H9 (cell line): ENCODE results near the gene VNN1. TPM values are rescaled to one million over a fixed set of nuclear protein-coding genes. Genes with fewer than 3 reads are reported as not detected.

Experiments used
- DNase-seq: peaks from one replicate; pipeline ENCODE4 v3.0.0-alpha.2; 2017
- H2AFZ ChIP-seq: one replicate; pipeline ENCODE4 v1.6.1; 2013; ENCODE audit warnings: mild to moderate bottlenecking, low read length, control low read depth, moderate library complexity
- H2AK5ac ChIP-seq: 2 replicates; pipeline ENCODE4 v1.6.1; 2013; ENCODE audit warnings: low read length, control low read depth, mixed read lengths; ENCODE audit not compliant: insufficient read length
- H2BK120ac ChIP-seq: one replicate; pipeline ENCODE4 v1.6.1; 2013; ENCODE audit warnings: low read depth, mild to moderate bottlenecking, low read length, control low read depth, inconsistent platforms; ENCODE audit not compliant: poor library complexity, severe bottlenecking
- H2BK12ac ChIP-seq: 2 replicates; pipeline ENCODE4 v1.6.1; 2013; ENCODE audit warnings: low read length, control low read depth, mixed read lengths, low read depth; ENCODE audit not compliant: insufficient read length
- H2BK15ac ChIP-seq: 2 replicates; pipeline ENCODE4 v1.6.1; 2013; ENCODE audit warnings: low read depth, low read length, control low read depth
- H2BK20ac ChIP-seq: one replicate; pipeline ENCODE4 v1.6.1; 2013; ENCODE audit warnings: low read depth, mild to moderate bottlenecking, low read length, control low read depth, inconsistent platforms; ENCODE audit not compliant: poor library complexity, severe bottlenecking
- H2BK5ac ChIP-seq: 2 replicates; pipeline ENCODE4 v1.6.1; 2013; ENCODE audit warnings: low read length, control low read depth, mixed read lengths; ENCODE audit not compliant: insufficient read length
- H3K14ac ChIP-seq: 2 replicates; pipeline ENCODE4 v1.6.1; 2013; ENCODE audit warnings: low read length, control low read depth; ENCODE audit not compliant: insufficient read depth
- H3K18ac ChIP-seq: 2 replicates; pipeline ENCODE4 v1.6.1; 2013; ENCODE audit warnings: low read depth, mild to moderate bottlenecking, mixed read lengths, low read length, control low read depth; ENCODE audit not compliant: insufficient read length
- H3K23ac ChIP-seq: 2 replicates; pipeline ENCODE4 v1.6.1; 2013; ENCODE audit warnings: low read length, control low read depth, mixed read lengths, low read depth; ENCODE audit not compliant: insufficient read length
- H3K23me2 ChIP-seq: 2 replicates; pipeline ENCODE4 v1.6.1; 2013; ENCODE audit warnings: low read depth, mild to moderate bottlenecking, mixed read lengths, low read length, control low read depth; ENCODE audit not compliant: insufficient read length, poor library complexity, severe bottlenecking
- H3K27ac ChIP-seq: 2 replicates; pipeline ENCODE4 v1.5.1; 2013; ENCODE audit warnings: low read length, control low read depth, mixed read lengths, low read depth; ENCODE audit not compliant: insufficient read length
- H3K27me3 ChIP-seq: 2 replicates; pipeline ENCODE4 v1.6.1; 2013; ENCODE audit warnings: low read length, control low read depth, inconsistent platforms; ENCODE audit not compliant: insufficient read depth
- H3K4ac ChIP-seq: 2 replicates; pipeline ENCODE4 v1.6.1; 2013; ENCODE audit warnings: low read depth, mild to moderate bottlenecking, control low read depth, inconsistent platforms, low read length, moderate library complexity
- H3K4me1 ChIP-seq: 2 replicates; pipeline ENCODE4 v1.6.1; 2013; ENCODE audit warnings: low read length, control low read depth, inconsistent platforms; ENCODE audit not compliant: insufficient read depth
- H3K4me2 ChIP-seq: 2 replicates; pipeline ENCODE4 v1.6.1; 2013; ENCODE audit warnings: low read length, control low read depth, mixed read lengths; ENCODE audit not compliant: insufficient read length, insufficient read depth
- H3K56ac ChIP-seq: 2 replicates; pipeline ENCODE4 v1.6.1; 2013; ENCODE audit warnings: low read depth, mild to moderate bottlenecking, mixed read lengths, low read length, control low read depth; ENCODE audit not compliant: insufficient read length
- H3K79me1 ChIP-seq: 2 replicates; pipeline ENCODE4 v1.6.1; 2013; ENCODE audit warnings: low read depth, mild to moderate bottlenecking, moderate library complexity, low read length, control low read depth, inconsistent platforms; ENCODE audit not compliant: insufficient read depth, poor library complexity, severe bottlenecking
- H3K79me2 ChIP-seq: 2 replicates; pipeline ENCODE4 v1.6.1; 2013; ENCODE audit warnings: low read length, control low read depth, inconsistent platforms; ENCODE audit not compliant: insufficient read depth
- H3K9ac ChIP-seq: 2 replicates; pipeline ENCODE4 v1.6.1; 2013; ENCODE audit warnings: low read length, control low read depth, mixed read lengths; ENCODE audit not compliant: insufficient read length; ENCODE audit errors: extremely low read depth
- H3K9me3 ChIP-seq: one replicate; pipeline ENCODE4 v1.6.1; 2013; ENCODE audit warnings: low read depth, low read length, inconsistent platforms; ENCODE audit not compliant: control insufficient read depth
- H3T11ph ChIP-seq: one replicate; pipeline ENCODE4 v1.6.1; 2013; ENCODE audit warnings: mild to moderate bottlenecking, low read length, control low read depth, inconsistent platforms
- H4K20me1 ChIP-seq: one replicate; pipeline ENCODE4 v1.6.1; 2013; ENCODE audit not compliant: control insufficient read depth, insufficient read length, insufficient read depth
- H4K5ac ChIP-seq: 2 replicates; pipeline ENCODE4 v1.6.1; 2013; ENCODE audit warnings: low read depth, mild to moderate bottlenecking, mixed read lengths, low read length, control low read depth; ENCODE audit not compliant: insufficient read length
- H4K8ac ChIP-seq: replicated peaks from 2 replicates; pipeline ENCODE4 v1.6.1; 2013; ENCODE audit warnings: low read length, control low read depth, mixed read lengths, low read depth; ENCODE audit not compliant: insufficient read length
- H4K91ac ChIP-seq: 2 replicates; pipeline ENCODE4 v1.6.1; 2013; ENCODE audit warnings: low read depth, mild to moderate bottlenecking, moderate library complexity, mixed read lengths, low read length, control low read depth; ENCODE audit not compliant: insufficient read length
- H3K27ac Mint-ChIP-seq, 3 experiments: 2 replicates in 2 of 3; 3 replicates in 1 of 3; pipeline ENCODE4 v1.8.0; 2020 to 2021; ENCODE audit warnings: mixed read lengths in 3 of 3, mild to moderate bottlenecking in 1 of 3, moderate library complexity in 1 of 3
- H3K27me3 Mint-ChIP-seq: 2 replicates; pipeline ENCODE4 v1.8.0; 2021; ENCODE audit warnings: low read depth, mild to moderate bottlenecking, moderate library complexity, mixed read lengths
- H3K36me3 Mint-ChIP-seq, 3 experiments: 2 replicates in 2 of 3; 3 replicates in 1 of 3; pipeline ENCODE4 v1.8.0; 2020 to 2021; ENCODE audit warnings: low read depth in 3 of 3, mixed read lengths in 3 of 3; ENCODE audit not compliant: insufficient read depth in 1 of 3
- H3K4me1 Mint-ChIP-seq, 2 experiments: 2 replicates each; pipeline ENCODE4 v1.8.0; 2020; ENCODE audit warnings: mixed read lengths in 2 of 2
- H3K4me3 Mint-ChIP-seq, 2 experiments: 2 replicates in 1 of 2; 3 replicates in 1 of 2; pipeline ENCODE4 v1.8.0; 2020 to 2021; ENCODE audit warnings: mild to moderate bottlenecking in 2 of 2, mixed read lengths in 2 of 2, moderate library complexity in 1 of 2
- H3K9me3 Mint-ChIP-seq, 2 experiments: 2 replicates in 1 of 2; 3 replicates in 1 of 2; pipeline ENCODE4 v1.8.0; 2020; ENCODE audit warnings: mild to moderate bottlenecking in 2 of 2, mixed read lengths in 2 of 2, moderate library complexity in 1 of 2
- CTCF ChIP-seq: fragments of 200-600 bp; sonication (generic); conservative IDR thresholded peaks from 3 replicates; pipeline ENCODE4 v1.8.0; 2021; ENCODE audit warnings: antibody characterized with exemption, mild to moderate bottlenecking
- whole genome bisulfite sequencing: extraction: QIAGEN DNeasy Blood & Tissue Kit; methylation state at CpG from one replicate; pipeline ENCODE4 v1.1.7; 2013; ENCODE audit warnings: missing lambda C conversion rate, low lambda C conversion rate, mixed read lengths; ENCODE audit not compliant: insufficient read length; ENCODE audit errors: extremely low coverage; 5-methylcytosine and 5-hydroxymethylcytosine counted together
- total RNA-seq: library from RNA; stranded (reverse); gene quantifications from 2 replicates; pipeline ENCODE4 v1.2.1, GENCODE V29; 2021

VNN1 gene
- total RNA-seq, 1 experiment from 2014 or later = not detected

DNA sequence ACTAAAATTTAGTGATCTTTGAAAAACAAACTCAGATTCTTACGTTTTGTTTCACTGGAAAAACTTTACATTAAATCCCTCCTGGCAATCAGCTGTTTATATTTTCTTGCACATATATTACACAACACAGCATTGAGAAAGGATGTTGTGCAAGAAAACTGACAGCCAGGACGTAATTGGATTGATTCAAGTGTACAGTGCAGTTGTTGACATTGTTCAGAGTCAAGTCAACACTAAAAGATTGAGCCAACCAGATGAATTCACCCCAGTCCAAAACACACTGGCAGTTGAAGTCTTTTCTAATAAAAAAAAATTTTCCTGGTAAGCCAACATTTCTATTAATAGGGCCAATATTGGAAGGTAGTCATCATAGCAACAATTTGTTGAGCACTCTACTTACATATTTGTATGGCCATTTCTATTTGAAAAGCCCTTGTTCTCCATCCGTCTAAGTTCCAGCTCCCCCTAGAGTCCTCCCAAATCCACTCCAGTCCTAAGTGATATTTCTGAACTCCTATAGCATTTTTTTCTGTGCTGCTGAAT lies 20.9 kb upstream of the VNN1 start:
- H3T11ph ChIP-seq = no peak overlapping the region
- no peak overlapping the region for H3K18ac ChIP-seq
- no peak overlapping the region for H2BK15ac ChIP-seq
- H3K23me2 ChIP-seq = no peaks in the 10 kb centered on the region
- Mint-ChIP-seq H3K4me3 (no peak overlapping the region), H3K27me3 (no peaks in the 10 kb centered on the region; the same call in 1 of the 2 replicates), H3K4me1 (no peaks in the 10 kb centered on the region), H3K9me3 (no peaks in the 10 kb centered on the region), H3K27ac (no peak overlapping the region), H3K36me3 (no peaks in the 10 kb centered on the region)
- no peak overlapping the region for H3K9ac ChIP-seq
- H2BK120ac ChIP-seq = no peak overlapping the region
- H3K79me1 ChIP-seq = no peaks in the 10 kb centered on the region
- no peak overlapping the region for H4K8ac ChIP-seq
- H2BK5ac ChIP-seq = no peak overlapping the region
- H2BK20ac ChIP-seq = no peak overlapping the region
- H3K4ac ChIP-seq = no peak overlapping the region
- H3K23ac ChIP-seq = no peak overlapping the region
- no peak overlapping the region for H3K14ac ChIP-seq
- H4K20me1 ChIP-seq = no peaks in the 10 kb centered on the region
- no peaks in the 10 kb centered on the region for H3K27me3 ChIP-seq
- H3K4me2 ChIP-seq = no peak overlapping the region
- no peaks in the 10 kb centered on the region for H3K4me1 ChIP-seq
- peak; percentile 50 for TF ChIP-seq CTCF
- no peak overlapping the region for H2BK12ac ChIP-seq
- no peaks in the 10 kb centered on the region for H3K79me2 ChIP-seq
- no peak overlapping the region for H3K27ac ChIP-seq
- H2AK5ac ChIP-seq = no peak overlapping the region
- H3K9me3 ChIP-seq = no peaks in the 10 kb centered on the region
- no CpG with 5 or more reads among the region's 3 CpGs for WGBS
- DNase-seq = no peak
- H2AFZ ChIP-seq = no peak overlapping the region
- H4K5ac ChIP-seq = no peak overlapping the region
- H3K56ac ChIP-seq = no peak overlapping the region
- H4K91ac ChIP-seq = no peak overlapping the region
